Peyer's patch (tissue), 4 donors: ENCODE results near the gene FCER2.

Source experiments
- CTCF ChIP-seq, 6 experiments: fragments of 450-650 bp in 4 of 6; fragments of 200-600 bp in 2 of 6; sonication (generic) in 1 of 6; IDR thresholded peaks; one replicate each; pipeline ENCODE4 v1.5.1; 2017 to 2019; ENCODE audit warnings: antibody characterized with exemption in 6 of 6, mild to moderate bottlenecking in 3 of 6, moderate library complexity in 1 of 6
- POLR2A ChIP-seq, 2 donors: fragments of 450-650 bp; IDR thresholded peaks; one replicate each; pipeline ENCODE4 v1.5.1; 2017; ENCODE audit warnings: antibody characterized with exemption in 2 of 2, mild to moderate bottlenecking in 2 of 2, moderate library complexity in 2 of 2

- TF ChIP-seq CTCF (IDR thresholded peaks at IDR 0.05) = no peak
- TF ChIP-seq POLR2A (IDR thresholded peaks at IDR 0.05) = no peak
Observed at GRCh38 chr19:7751157-7751783, 49.3 kb upstream of the FCER2 start.
